ENCODE measurements around the gene SORCS3. TPM values are rescaled to one million over a fixed set of nuclear protein-coding genes. Genes with fewer than 3 reads are reported as not detected.

Gene SORCS3
- total RNA-seq, 1 experiment from 2014 or later = not detected

- H3K9me2 ChIP-seq (replicated peaks; ENCODE audit: insufficient read depth, low read length) = no peaks in the 10 kb centered on the region
- no peaks in the 10 kb centered on the region for H3K79me2 ChIP-seq (ENCODE audit: low read length)
- no peak overlapping the region for H3K4me2 ChIP-seq (ENCODE audit: low read depth, low read length, poor library complexity, severe bottlenecking)
- H3K4me3 ChIP-seq (ENCODE audit: low read length) = no peak overlapping the region
- H4K20me1 ChIP-seq (ENCODE audit: insufficient read depth, low read depth, low read length) = no peaks in the 10 kb centered on the region
- no peak overlapping the region for H3K9ac ChIP-seq (ENCODE audit: low read length)
- no peaks in the 10 kb centered on the region for H3K9me3 ChIP-seq (ENCODE audit: low read length)
- no peak overlapping the region for H2AFZ ChIP-seq (ENCODE audit: low read length)
- DNase-seq = no peak
- no peak overlapping the region for H3K27ac ChIP-seq (ENCODE audit: low read length)
- H3K4me1 ChIP-seq (ENCODE audit: low read length) = no peaks in the 10 kb centered on the region
- H3K27me3 ChIP-seq (ENCODE audit: low read length) = no peaks in the 10 kb centered on the region
- no peaks in the 10 kb centered on the region for H3K36me3 ChIP-seq (ENCODE audit: insufficient read depth, low read length)
Measured at GRCh38 chr10:104907521-104907920, 266.4 kb downstream of the SORCS3 start.

DNA sequence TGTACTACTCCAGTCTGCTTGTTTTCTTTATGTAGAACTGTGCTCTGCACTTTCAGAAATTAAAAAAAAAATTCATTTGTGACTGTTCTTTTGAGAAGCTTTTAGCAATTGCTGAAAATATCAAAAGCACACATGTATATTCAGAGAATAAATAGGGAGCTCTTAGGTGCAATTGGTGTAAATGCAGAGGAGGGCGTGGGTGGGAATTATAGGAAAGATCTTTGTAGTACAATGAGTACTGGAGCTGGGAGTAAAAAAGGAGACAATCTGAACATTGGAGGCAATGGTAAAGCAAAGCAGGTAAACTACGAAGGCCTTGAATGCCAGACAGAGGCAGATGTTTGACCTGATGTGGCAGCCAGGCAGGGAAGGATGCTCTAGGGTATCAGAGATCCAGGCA lies 267.5 kb downstream of the SORCS3 start:
- Histone ChIP-seq H2AFZ (ENCODE audit: low read length) (no peak overlapping the region), H3K79me2 (ENCODE audit: low read length) (no peaks in the 10 kb centered on the region), H3K9ac (ENCODE audit: low read length) (no peak overlapping the region), H4K20me1 (ENCODE audit: insufficient read depth, low read depth, low read length) (no peaks in the 10 kb centered on the region), H3K27me3 (ENCODE audit: low read length) (no peaks in the 10 kb centered on the region), H3K9me3 (ENCODE audit: low read length) (no peaks in the 10 kb centered on the region), H3K4me2 (ENCODE audit: low read depth, low read length, poor library complexity, severe bottlenecking) (no peak overlapping the region), H3K4me1 (ENCODE audit: low read length) (no peaks in the 10 kb centered on the region), H3K9me2 (replicated peaks; ENCODE audit: insufficient read depth, low read length) (no peaks in the 10 kb centered on the region), H3K4me3 (ENCODE audit: low read length) (no peak overlapping the region), H3K36me3 (ENCODE audit: insufficient read depth, low read length) (no peaks in the 10 kb centered on the region), H3K27ac (ENCODE audit: low read length) (no peak overlapping the region)
- no peak for DNase-seq

- Histone ChIP-seq H3K4me2 (ENCODE audit: low read depth, low read length, poor library complexity, severe bottlenecking) (no peak overlapping the region), H3K9ac (ENCODE audit: low read length) (no peak overlapping the region), H3K9me3 (ENCODE audit: low read length) (no peaks in the 10 kb centered on the region), H3K36me3 (ENCODE audit: insufficient read depth, low read length) (no peaks in the 10 kb centered on the region), H3K4me3 (ENCODE audit: low read length) (no peak overlapping the region), H3K9me2 (replicated peaks; ENCODE audit: insufficient read depth, low read length) (no peaks in the 10 kb centered on the region), H3K27me3 (ENCODE audit: low read length) (no peaks in the 10 kb centered on the region), H2AFZ (ENCODE audit: low read length) (no peak overlapping the region), H3K79me2 (ENCODE audit: low read length) (no peaks in the 10 kb centered on the region), H3K4me1 (ENCODE audit: low read length) (no peaks in the 10 kb centered on the region), H3K27ac (ENCODE audit: low read length) (no peak overlapping the region), H4K20me1 (ENCODE audit: insufficient read depth, low read depth, low read length) (no peaks in the 10 kb centered on the region)
- DNase-seq = no peak
Measured at GRCh38 chr10:104910712-104911111, 269.6 kb downstream of the SORCS3 start.

- H3K4me3 ChIP-seq (ENCODE audit: low read length) = no peak overlapping the region
- H3K79me2 ChIP-seq (ENCODE audit: low read length) = no peaks in the 10 kb centered on the region
- H3K9ac ChIP-seq (ENCODE audit: low read length) = no peak overlapping the region
- no peaks in the 10 kb centered on the region for H3K36me3 ChIP-seq (ENCODE audit: insufficient read depth, low read length)
- no peak overlapping the region for H3K4me2 ChIP-seq (ENCODE audit: low read depth, low read length, poor library complexity, severe bottlenecking)
- H3K27me3 ChIP-seq (ENCODE audit: low read length) = no peaks in the 10 kb centered on the region
- no peak overlapping the region for H3K27ac ChIP-seq (ENCODE audit: low read length)
- no peaks in the 10 kb centered on the region for H3K9me2 ChIP-seq (replicated peaks; ENCODE audit: insufficient read depth, low read length)
- no peaks in the 10 kb centered on the region for H3K9me3 ChIP-seq (ENCODE audit: low read length)
- H4K20me1 ChIP-seq (ENCODE audit: insufficient read depth, low read depth, low read length) = no peaks in the 10 kb centered on the region
- no peaks in the 10 kb centered on the region for H3K4me1 ChIP-seq (ENCODE audit: low read length)
- DNase-seq = no peak
- H2AFZ ChIP-seq (ENCODE audit: low read length) = no peak overlapping the region
Measured at GRCh38 chr10:104913390-104913789, 272.3 kb downstream of the SORCS3 start.

DNA sequence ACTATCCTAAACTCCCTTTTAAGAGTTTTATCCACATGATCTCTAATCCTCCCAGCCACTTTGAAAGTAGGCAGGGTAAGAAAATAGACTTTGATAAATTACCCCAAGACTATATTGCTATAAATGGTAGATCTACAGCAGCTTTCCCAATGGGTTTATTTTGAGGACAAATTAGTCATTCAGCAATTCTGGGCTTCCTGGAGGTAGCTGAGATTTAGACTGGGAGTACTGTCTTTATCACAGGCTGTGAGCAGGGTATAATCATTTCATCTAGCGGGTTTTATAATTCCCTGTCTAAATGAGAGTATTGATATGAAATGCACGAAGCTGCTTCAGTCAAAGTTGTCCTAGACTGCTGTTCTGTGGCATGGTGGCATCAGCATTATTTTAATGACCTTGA lies 279.4 kb downstream of the SORCS3 start:
- Histone ChIP-seq H3K36me3 (ENCODE audit: insufficient read depth, low read length) (no peaks in the 10 kb centered on the region), H3K9ac (ENCODE audit: low read length) (no peak overlapping the region)

GRCh38 chr10:104921763-104922162 lies 280.7 kb downstream of the SORCS3 start:
- H3K27ac ChIP-seq (ENCODE audit: low read length) = no peak overlapping the region
- DNase-seq = no peak

More for the DNA sequence above, 279.4 kb downstream of the SORCS3 start:
- no peak for DNase-seq
- Histone ChIP-seq H4K20me1 (ENCODE audit: insufficient read depth, low read depth, low read length) (no peaks in the 10 kb centered on the region), H3K9me2 (replicated peaks; ENCODE audit: insufficient read depth, low read length) (no peaks in the 10 kb centered on the region), H3K9me3 (ENCODE audit: low read length) (no peaks in the 10 kb centered on the region), H3K79me2 (ENCODE audit: low read length) (no peaks in the 10 kb centered on the region), H2AFZ (ENCODE audit: low read length) (no peak overlapping the region), H3K27me3 (ENCODE audit: low read length) (no peaks in the 10 kb centered on the region), H3K4me2 (ENCODE audit: low read depth, low read length, poor library complexity, severe bottlenecking) (no peak overlapping the region), H3K27ac (ENCODE audit: low read length) (no peak overlapping the region), H3K4me1 (ENCODE audit: low read length) (no peaks in the 10 kb centered on the region), H3K4me3 (ENCODE audit: low read length) (no peak overlapping the region)

DNA sequence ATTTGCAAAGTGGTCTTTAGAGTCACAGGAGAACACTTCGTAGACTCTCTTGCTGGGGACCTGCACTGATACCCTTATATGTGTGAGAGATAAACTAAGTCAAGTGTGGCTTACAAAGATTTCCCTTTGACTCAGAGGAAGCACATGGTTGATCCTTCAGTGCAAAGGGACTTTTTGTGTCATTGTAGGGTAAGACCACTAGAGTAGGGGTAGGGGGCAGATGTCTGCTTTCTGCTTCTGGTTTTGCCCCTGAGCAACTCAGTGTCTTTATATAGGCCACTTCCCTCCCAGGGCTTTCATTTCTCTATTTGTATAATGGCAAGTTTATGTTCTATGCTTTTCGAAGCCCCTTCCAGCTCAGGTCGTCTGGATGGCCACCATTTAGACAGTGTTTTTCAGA lies 281.7 kb downstream of the SORCS3 start:
- DNase-seq = no peak
- Histone ChIP-seq H3K79me2 (ENCODE audit: low read length) (no peaks in the 10 kb centered on the region), H3K9me2 (replicated peaks; ENCODE audit: insufficient read depth, low read length) (no peaks in the 10 kb centered on the region), H3K27me3 (ENCODE audit: low read length) (no peaks in the 10 kb centered on the region), H3K27ac (ENCODE audit: low read length) (no peak overlapping the region), H3K4me2 (ENCODE audit: low read depth, low read length, poor library complexity, severe bottlenecking) (no peak overlapping the region), H3K9me3 (ENCODE audit: low read length) (no peaks in the 10 kb centered on the region), H3K4me1 (ENCODE audit: low read length) (no peaks in the 10 kb centered on the region), H4K20me1 (ENCODE audit: insufficient read depth, low read depth, low read length) (no peaks in the 10 kb centered on the region), H3K36me3 (ENCODE audit: insufficient read depth, low read length) (no peaks in the 10 kb centered on the region), H3K9ac (ENCODE audit: low read length) (no peak overlapping the region), H2AFZ (ENCODE audit: low read length) (no peak overlapping the region), H3K4me3 (ENCODE audit: low read length) (no peak overlapping the region)

More at GRCh38 chr10:104921763-104922162, 280.7 kb downstream of the SORCS3 start:
- Histone ChIP-seq H2AFZ (ENCODE audit: low read length) (no peak overlapping the region), H3K4me3 (ENCODE audit: low read length) (no peak overlapping the region), H3K36me3 (ENCODE audit: insufficient read depth, low read length) (no peaks in the 10 kb centered on the region), H3K9me3 (ENCODE audit: low read length) (no peaks in the 10 kb centered on the region), H3K4me1 (ENCODE audit: low read length) (no peaks in the 10 kb centered on the region), H4K20me1 (ENCODE audit: insufficient read depth, low read depth, low read length) (no peaks in the 10 kb centered on the region), H3K9ac (ENCODE audit: low read length) (no peak overlapping the region), H3K4me2 (ENCODE audit: low read depth, low read length, poor library complexity, severe bottlenecking) (no peak overlapping the region), H3K79me2 (ENCODE audit: low read length) (no peaks in the 10 kb centered on the region), H3K9me2 (replicated peaks; ENCODE audit: insufficient read depth, low read length) (no peaks in the 10 kb centered on the region), H3K27me3 (ENCODE audit: low read length) (no peaks in the 10 kb centered on the region)

DNA sequence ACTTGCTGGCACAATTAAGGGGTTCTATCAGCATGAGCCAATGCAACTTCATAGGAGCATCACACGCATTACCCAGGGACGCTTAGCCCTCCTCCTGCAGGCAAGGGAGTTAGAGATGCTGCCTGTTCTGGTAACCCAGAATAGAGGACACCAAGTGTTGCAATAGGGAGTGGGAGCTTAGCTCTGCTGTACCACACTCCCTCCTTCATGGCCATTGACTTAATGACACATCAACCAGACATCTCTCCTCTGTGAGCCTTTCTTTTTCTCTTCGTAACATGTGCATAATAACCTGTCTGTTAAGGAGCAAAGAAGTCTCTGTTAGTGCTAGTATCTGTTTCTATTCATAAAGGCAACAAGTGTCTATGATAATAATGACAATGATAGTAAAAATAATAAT lies 282.4 kb downstream of the SORCS3 start:
- Histone ChIP-seq H3K9ac (ENCODE audit: low read length) (no peak overlapping the region), H3K4me1 (ENCODE audit: low read length) (no peaks in the 10 kb centered on the region), H3K9me3 (ENCODE audit: low read length) (no peaks in the 10 kb centered on the region), H3K4me3 (ENCODE audit: low read length) (no peak overlapping the region), H3K27ac (ENCODE audit: low read length) (no peak overlapping the region), H3K36me3 (ENCODE audit: insufficient read depth, low read length) (no peaks in the 10 kb centered on the region), H3K79me2 (ENCODE audit: low read length) (no peaks in the 10 kb centered on the region), H4K20me1 (ENCODE audit: insufficient read depth, low read depth, low read length) (no peaks in the 10 kb centered on the region), H3K4me2 (ENCODE audit: low read depth, low read length, poor library complexity, severe bottlenecking) (no peak overlapping the region), H2AFZ (ENCODE audit: low read length) (no peak overlapping the region), H3K9me2 (replicated peaks; ENCODE audit: insufficient read depth, low read length) (no peaks in the 10 kb centered on the region), H3K27me3 (ENCODE audit: low read length) (no peaks in the 10 kb centered on the region)
- DNase-seq = no peak
